C4-2B (cell line): ENCODE data around the gene ZYG11A.

Source experiments
- H3K27ac ChIP-seq: fragments of 450-650 bp; 2 replicates; pipeline ENCODE4 v1.5.1; 2017
- CTCF ChIP-seq: fragments of 450-650 bp; conservative IDR thresholded peaks from 2 replicates; pipeline ENCODE4 v1.5.1; 2017; ENCODE audit warnings: mild to moderate bottlenecking
- ZFX ChIP-seq: fragments of 450-650 bp; IDR thresholded peaks from 2 replicates; pipeline ENCODE4 v1.6.1; 2017

ZYG11A gene

GRCh38 chr1:52906135-52906603 lies 63.6 kb downstream of the ZYG11A start:
- H3K27ac ChIP-seq = no peak overlapping the region
- TF ChIP-seq ZFX = no peak
- TF ChIP-seq CTCF = no peak

GRCh38 chr1:52907068-52907811 lies 64.7 kb downstream of the ZYG11A start:
- TF ChIP-seq ZFX = no peak
- TF ChIP-seq CTCF = no peak
- no peak overlapping the region for H3K27ac ChIP-seq

GRCh38 chr1:52907812-52908153 lies 65.2 kb downstream of the ZYG11A start:
- no peak for TF ChIP-seq ZFX
- H3K27ac ChIP-seq = no peak overlapping the region

- no peak overlapping the region for H3K27ac ChIP-seq
- TF ChIP-seq ZFX (no peak), CTCF (no peak)
Measured at GRCh38 chr1:52911541-52911940, 69.0 kb downstream of the ZYG11A start.

- TF ChIP-seq CTCF (no peak), ZFX (no peak)
Measured at GRCh38 chr1:52913014-52913413, 70.5 kb downstream of the ZYG11A start.

GRCh38 chr1:52913537-52913936 lies 71.0 kb downstream of the ZYG11A start:
- H3K27ac ChIP-seq = no peak overlapping the region
- TF ChIP-seq ZFX (no peak), CTCF (no peak)

More at GRCh38 chr1:52913014-52913413, 70.5 kb downstream of the ZYG11A start:
- no peak overlapping the region for H3K27ac ChIP-seq

GRCh38 chr1:52914463-52914862 lies 71.9 kb downstream of the ZYG11A start:
- TF ChIP-seq CTCF = no peak
- no peak overlapping the region for H3K27ac ChIP-seq
